Fibroblast of the aortic adventitia (primary cell): ENCODE results near the gene TRIM72. TPM values are rescaled to one million over a fixed set of nuclear protein-coding genes. Genes with fewer than 3 reads are reported as not detected.
"Not testable (repeated sequence)": the region's sequence is repeated elsewhere in the genome, so short reads cannot be mapped to it uniquely, and the experiment has no call there.

Source experiments
- DNase-seq: peaks from one replicate; pipeline ENCODE4 v3.0.0-alpha.2; 2010; ENCODE audit warnings: low read depth
- H3K4me3 ChIP-seq: 2 replicates; pipeline ENCODE4 v1.5.1; 2011; ENCODE audit warnings: low read depth, mild to moderate bottlenecking, control low read depth, low read length, moderate library complexity
- total RNA-seq: library from RNA; depleted of rRNA; stranded (reverse); fragments of >200 nt; gene quantifications from 2 replicates; pipeline ENCODE4 v1.2.3, GENCODE V29; 2012; ENCODE audit warnings: low replicate concordance
- TF ChIP-seq, protein P1 (sequence below): IDR thresholded peaks from 2 replicates; pipeline ENCODE4 v1.5.1; 2011; ENCODE audit warnings: mild to moderate bottlenecking, low read length, control low read depth, inconsistent platforms; ENCODE audit not compliant: insufficient read depth

Gene TRIM72
- total RNA-seq, 1 donor: not detected

GRCh38 chr16:31191697-31192428, 22.1 kb upstream of the TRIM72 start:
- H3K4me3 ChIP-seq: no peak overlapping the region
- TF ChIP-seq, protein P1, sequence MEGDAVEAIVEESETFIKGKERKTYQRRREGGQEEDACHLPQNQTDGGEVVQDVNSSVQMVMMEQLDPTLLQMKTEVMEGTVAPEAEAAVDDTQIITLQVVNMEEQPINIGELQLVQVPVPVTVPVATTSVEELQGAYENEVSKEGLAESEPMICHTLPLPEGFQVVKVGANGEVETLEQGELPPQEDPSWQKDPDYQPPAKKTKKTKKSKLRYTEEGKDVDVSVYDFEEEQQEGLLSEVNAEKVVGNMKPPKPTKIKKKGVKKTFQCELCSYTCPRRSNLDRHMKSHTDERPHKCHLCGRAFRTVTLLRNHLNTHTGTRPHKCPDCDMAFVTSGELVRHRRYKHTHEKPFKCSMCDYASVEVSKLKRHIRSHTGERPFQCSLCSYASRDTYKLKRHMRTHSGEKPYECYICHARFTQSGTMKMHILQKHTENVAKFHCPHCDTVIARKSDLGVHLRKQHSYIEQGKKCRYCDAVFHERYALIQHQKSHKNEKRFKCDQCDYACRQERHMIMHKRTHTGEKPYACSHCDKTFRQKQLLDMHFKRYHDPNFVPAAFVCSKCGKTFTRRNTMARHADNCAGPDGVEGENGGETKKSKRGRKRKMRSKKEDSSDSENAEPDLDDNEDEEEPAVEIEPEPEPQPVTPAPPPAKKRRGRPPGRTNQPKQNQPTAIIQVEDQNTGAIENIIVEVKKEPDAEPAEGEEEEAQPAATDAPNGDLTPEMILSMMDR: no peak
- no peak for DNase-seq

DNA sequence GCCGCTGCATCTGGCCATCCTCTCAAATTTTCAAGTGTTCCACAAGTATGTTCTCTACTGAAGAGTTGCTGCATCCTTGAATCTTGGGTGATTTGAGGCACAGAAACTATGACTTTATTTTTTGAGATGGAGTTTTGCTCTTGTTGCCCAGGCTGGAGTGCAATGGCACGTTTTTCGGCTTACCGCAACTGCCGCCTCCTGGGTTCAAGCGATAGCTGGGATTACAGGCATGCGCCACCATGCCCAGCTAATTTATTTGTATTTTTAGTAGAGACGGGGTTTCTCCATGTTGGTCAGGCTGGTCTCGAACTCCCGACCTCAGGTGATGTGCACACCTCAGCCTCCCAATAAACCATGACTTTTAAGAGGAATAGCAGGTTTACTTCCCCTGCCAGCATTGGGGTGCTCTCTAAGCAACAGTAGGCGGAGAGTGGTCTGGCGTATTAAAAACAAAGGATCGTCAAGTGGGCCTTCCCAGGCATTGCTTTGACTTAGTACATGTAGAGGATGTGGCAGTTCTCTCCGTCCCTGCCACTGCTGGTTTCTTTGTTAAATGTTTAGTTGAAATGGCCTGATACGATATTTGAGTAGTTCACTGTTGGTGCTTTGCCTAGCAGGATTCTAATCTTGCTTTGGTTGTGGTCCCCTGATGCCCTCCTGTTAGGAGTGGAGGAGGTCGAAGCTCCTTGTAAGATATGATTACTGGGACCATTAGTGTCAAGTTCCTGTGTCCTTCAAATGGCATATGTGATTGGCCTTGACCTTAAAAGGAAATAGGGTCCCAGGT, 20.9 kb upstream of the TRIM72 start:
- TF ChIP-seq, protein P1: no peak
- DNase-seq: no peak
- H3K4me3 ChIP-seq: no peak overlapping the region

DNA sequence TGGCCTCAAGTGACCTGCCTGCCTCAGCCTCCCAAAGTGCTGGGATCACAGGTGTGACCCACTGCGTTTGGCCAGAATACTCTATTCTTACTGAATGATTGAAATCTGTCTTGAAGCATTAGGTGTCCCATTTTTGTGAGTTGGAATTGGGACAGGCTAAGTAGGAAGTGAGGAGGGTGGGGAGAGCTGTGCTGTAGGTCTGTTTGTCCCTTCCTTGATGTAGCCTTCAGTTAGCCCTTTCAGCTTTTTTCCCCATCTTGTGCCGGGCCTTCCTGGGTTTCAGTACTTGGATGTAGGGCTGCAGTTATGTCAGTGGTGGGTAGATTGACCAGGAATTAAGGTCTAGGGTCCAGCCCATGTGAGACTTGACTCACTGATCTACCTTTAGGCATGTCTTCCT, 20.0 kb upstream of the TRIM72 start:
- TF ChIP-seq, protein P1: no peak
- DNase-seq: no peak

GRCh38 chr16:31194898-31195297, 19.0 kb upstream of the TRIM72 start:
- TF ChIP-seq, protein P1: no peak
- no peak overlapping the region for H3K4me3 ChIP-seq
- no peak for DNase-seq

More for the DNA sequence above, 20.0 kb upstream of the TRIM72 start:
- no peak overlapping the region for H3K4me3 ChIP-seq

- DNase-seq, H3K4me3 ChIP-seq: not testable (repeated sequence)
These were observed 18.1 kb upstream of the TRIM72 start for GRCh38 chr16:31195861-31196260.

- no peak overlapping the region for H3K4me3 ChIP-seq
- DNase-seq: no peak
- TF ChIP-seq, protein P1: no peak
These were observed 17.4 kb upstream of the TRIM72 start for GRCh38 chr16:31196324-31197088.
